SK-N-MC (cell line): ENCODE data around the gene BRD9.

Source experiments
- DNase-seq: peaks from one replicate; pipeline ENCODE4 v3.0.0-alpha.2; 2011; ENCODE audit warnings: low read depth, low spot score
- H3K27ac ChIP-seq: fragments of 200-600 bp; sonication (generic); 2 replicates; pipeline ENCODE4 v1.5.1; 2016; ENCODE audit warnings: mixed run types
- H3K36me3 ChIP-seq: fragments of 200-600 bp; sonication (generic); 2 replicates; pipeline ENCODE4 v1.6.1; 2017; ENCODE audit warnings: antibody characterized with exemption, low read length, mixed read lengths; ENCODE audit not compliant: insufficient read depth
- H3K4me3 ChIP-seq: fragments of 200-600 bp; sonication (generic); 2 replicates; pipeline ENCODE4 v1.5.1; 2016
- H3K9ac ChIP-seq: fragments of 200-600 bp; sonication (generic); 2 replicates; pipeline ENCODE4 v1.8.0; 2017; ENCODE audit warnings: mixed run types, mixed read lengths; ENCODE audit not compliant: insufficient read length
- H3K9me3 ChIP-seq: fragments of 200-600 bp; sonication (generic); 2 replicates; pipeline ENCODE4 v1.6.1; 2017; ENCODE audit warnings: low read depth, mild to moderate bottlenecking, antibody characterized with exemption, low read length, moderate library complexity, mixed read lengths
- EZH2 ChIP-seq: fragments of 200-600 bp; sonication (generic); IDR thresholded peaks from one replicate; pipeline ENCODE4 v1.6.1; 2017; ENCODE audit warnings: antibody characterized with exemption
- FOXP2 ChIP-seq: optimal IDR thresholded peaks from 2 replicates; pipeline ENCODE3; 2011; ENCODE audit warnings: mild to moderate bottlenecking, moderate library complexity; ENCODE audit not compliant: insufficient read depth; ENCODE audit errors: extremely low read length, control extremely low read depth
- POLR2AphosphoS5 ChIP-seq: IDR thresholded peaks from 2 replicates; pipeline ENCODE4 v1.6.1; 2012; ENCODE audit warnings: mild to moderate bottlenecking, low read depth, low read length, borderline replicate concordance

BRD9 gene

DNA sequence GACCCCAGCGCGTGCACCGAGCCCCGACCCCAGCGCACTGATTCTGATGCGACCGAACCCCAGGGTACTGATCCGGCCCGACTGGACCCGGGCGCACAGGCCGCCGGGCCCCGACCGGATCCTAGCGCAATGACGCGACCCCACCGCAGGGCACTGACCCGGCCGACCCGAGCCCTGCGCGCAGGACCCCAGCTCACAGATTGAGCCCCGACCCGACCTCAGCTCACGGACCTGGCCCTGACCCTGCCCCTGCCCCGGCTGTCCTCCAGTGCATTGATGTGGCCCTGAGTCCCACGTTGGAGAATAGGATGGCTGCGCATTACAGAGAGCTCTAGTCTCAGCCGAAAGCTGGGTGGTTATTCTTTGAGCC is 521 bp upstream of the BRD9 start:
- no peak for DNase-seq
- Histone ChIP-seq H3K4me3 (peak overlapping the region; percentile 81), H3K9ac (peak overlapping the region; percentile 88), H3K27ac (no peak overlapping the region), H3K36me3 (peaks cover 66% of the 10 kb centered on the region), H3K9me3 (no peaks in the 10 kb centered on the region)
- no peak for TF ChIP-seq EZH2
- TF ChIP-seq FOXP2, result no peak
- no peak for TF ChIP-seq POLR2AphosphoS5

DNA sequence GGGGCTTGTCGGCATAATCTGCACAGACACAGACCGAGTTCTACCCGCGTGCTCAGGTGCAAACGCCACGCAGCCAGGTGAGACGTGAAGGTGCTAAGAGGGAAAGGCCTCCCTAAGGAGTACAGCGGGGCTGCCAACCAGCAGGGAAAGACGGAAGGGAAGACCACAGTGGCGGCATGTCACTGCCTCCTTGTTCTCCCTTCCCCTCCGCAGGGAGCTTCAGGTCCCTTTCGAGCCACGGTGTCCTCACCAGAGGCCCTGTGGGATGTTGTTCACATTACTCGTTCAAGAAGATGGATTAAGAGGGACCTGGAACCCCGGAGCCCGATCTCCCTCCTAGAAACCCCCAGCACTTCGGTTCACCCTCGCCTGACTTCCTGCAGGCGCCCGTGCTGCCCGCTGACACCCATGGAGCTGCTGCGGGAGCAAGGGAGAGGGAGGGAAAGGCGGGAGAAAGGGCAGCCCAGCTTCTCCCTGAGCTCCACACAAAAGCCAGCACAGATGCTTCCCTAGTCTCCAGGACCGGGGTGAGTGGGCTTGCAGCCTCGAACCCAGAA is 686 bp downstream of the BRD9 start:
- DNase-seq, result no peak
- Histone ChIP-seq H3K36me3 (peaks cover 78% of the 10 kb centered on the region), H3K4me3 (peak overlapping the region; percentile 81), H3K9me3 (no peaks in the 10 kb centered on the region), H3K27ac (peak overlapping the region; percentile 68; the same call in 1 of the 2 replicates), H3K9ac (peak overlapping the region; percentile 88)
- TF ChIP-seq POLR2AphosphoS5, result no peak
- no peak for TF ChIP-seq EZH2
- TF ChIP-seq FOXP2, result no peak

DNA sequence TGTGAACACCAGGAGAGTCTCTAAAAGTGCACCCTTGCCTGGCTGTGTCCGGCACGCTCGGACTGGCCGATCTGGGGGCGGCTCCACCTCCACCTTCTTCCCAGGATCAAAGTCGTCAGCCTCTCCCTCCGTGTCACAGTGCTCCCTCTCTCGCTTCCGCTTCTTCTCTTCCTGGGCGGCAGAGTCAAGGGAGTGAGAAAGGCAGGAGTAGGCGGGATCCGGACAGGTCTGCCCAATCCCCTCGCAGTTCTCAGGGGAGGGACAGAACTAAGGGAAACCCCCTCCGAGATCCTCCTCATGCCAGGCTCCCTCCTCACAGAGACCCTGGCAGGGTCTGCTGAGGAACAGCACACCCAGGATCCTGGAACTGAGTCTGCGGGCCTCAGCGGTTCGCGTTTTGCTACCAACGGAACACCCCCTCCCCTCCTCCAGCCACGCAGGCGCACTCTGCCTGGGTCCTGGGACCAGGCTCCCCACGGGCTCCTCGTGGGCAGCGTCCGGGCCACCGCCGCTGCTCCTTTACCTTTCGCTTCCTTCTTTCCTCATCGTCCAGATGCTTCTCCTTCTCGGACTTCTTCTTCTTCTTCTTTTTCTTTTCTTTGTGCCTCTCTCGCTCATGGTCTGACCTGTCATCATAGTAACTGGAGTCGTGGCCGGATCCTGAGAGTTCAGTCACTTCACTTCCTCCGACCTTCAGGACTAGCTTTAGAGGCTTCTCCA is 1.3 kb downstream of the BRD9 start:
- H3K9me3 ChIP-seq, result no peaks in the 10 kb centered on the region
- TF ChIP-seq EZH2 (no peak), FOXP2 (no peak), POLR2AphosphoS5 (no peak)
- H3K27ac ChIP-seq, result no peak overlapping the region
- H3K36me3 ChIP-seq, result peaks cover 79% of the 10 kb centered on the region
- no peak for DNase-seq
- H3K4me3 ChIP-seq, result peak overlapping the region; percentile 81
- peak overlapping the region; percentile 88 for H3K9ac ChIP-seq

DNA sequence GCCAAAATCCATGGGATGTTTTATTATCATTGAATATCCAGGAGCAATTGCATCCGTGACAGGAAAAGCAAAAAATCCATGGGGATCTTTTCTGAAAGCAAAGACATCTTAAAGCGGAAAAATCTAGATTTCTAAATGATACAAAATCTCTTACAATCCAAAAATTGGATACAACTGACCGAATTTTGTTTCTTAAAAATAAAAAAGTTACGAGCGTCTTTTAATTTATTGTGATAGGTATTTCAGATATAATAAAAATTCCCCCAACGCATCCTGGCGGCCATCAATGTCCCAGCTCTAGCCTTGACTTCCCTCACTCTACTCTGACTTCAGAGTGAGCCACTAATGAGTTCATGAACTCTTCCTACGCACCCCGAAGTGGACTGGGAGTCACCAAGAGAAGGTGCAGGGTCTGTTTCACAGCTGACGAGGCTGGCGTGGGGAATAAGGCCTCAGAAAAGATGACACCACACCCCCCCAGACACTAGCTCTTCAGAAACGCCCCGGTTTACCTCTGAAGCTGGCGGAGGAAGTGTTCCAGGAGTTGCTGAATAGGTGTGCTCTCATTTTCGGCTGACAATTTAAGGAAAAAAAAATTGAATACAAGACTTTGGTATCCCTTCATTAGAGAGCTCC is 3.4 kb downstream of the BRD9 start:
- Histone ChIP-seq H3K9ac (peak overlapping the region; percentile 1), H3K36me3 (peaks cover 79% of the 10 kb centered on the region), H3K27ac (no peak overlapping the region), H3K9me3 (no peaks in the 10 kb centered on the region), H3K4me3 (no peak overlapping the region)
- DNase-seq, result no peak
- TF ChIP-seq POLR2AphosphoS5 (no peak), FOXP2 (no peak), EZH2 (no peak)

DNA sequence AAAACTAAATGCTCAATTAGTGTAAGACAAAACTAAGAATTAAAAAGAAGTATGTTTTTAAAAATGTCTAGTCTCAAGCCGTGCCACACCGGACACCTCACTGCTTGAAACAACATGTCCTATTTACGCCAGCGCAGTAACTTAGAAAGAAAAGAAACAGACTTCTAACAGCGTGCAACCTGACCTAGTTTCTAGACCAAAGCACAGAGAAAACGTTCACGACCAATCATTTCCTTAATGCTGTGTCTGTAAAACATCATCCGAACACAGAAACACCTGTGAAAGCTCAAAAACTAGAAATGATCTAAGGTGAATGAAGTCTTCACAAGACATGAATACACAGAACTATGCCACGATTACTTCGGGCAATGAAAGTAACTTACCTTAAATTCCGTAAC is 4.0 kb downstream of the BRD9 start:
- TF ChIP-seq POLR2AphosphoS5 (no peak), EZH2 (no peak), FOXP2 (no peak)
- no peak for DNase-seq
- Histone ChIP-seq H3K9me3 (no peaks in the 10 kb centered on the region), H3K36me3 (peaks cover 81% of the 10 kb centered on the region), H3K27ac (no peak overlapping the region), H3K4me3 (no peak overlapping the region), H3K9ac (peak overlapping the region; percentile 1)

DNA sequence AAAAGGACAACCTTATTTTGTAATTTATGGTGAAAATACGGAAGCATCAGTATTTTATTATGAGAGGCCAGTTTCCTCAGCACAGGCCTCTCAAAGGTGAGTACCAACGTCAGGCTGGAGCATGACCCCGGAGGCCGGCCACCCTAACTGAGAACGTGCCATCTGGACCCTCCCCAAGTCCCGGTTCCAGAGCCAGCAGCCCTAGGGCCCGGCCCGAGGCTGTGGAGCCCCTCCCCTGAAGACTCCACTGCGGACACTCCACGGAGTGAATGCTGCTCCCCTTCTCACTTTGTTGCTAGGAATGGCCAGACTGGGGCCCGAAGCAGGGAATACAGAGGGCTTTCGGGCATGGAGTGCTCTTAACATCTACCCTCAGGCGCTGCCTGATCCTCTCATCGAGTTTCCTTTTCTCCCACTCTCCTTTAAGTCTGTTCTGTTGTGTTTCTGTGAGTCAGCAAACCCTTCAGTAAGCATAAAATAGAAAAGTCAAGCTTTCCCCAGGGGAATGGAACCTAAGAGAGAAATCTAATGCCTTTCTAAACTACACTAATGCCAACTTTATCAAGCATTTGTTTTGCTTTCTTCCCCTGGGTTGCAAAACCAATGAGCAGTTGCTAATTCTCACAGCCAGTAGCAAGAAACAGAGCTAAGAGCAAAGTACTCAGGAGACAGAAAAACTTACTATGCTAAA is 4.5 kb downstream of the BRD9 start:
- Histone ChIP-seq H3K27ac (no peak overlapping the region), H3K9me3 (no peaks in the 10 kb centered on the region), H3K4me3 (no peak overlapping the region), H3K36me3 (peaks cover 87% of the 10 kb centered on the region), H3K9ac (peak overlapping the region; percentile 1)
- TF ChIP-seq FOXP2 (no peak), POLR2AphosphoS5 (no peak), EZH2 (no peak)
- DNase-seq, result no peak

DNA sequence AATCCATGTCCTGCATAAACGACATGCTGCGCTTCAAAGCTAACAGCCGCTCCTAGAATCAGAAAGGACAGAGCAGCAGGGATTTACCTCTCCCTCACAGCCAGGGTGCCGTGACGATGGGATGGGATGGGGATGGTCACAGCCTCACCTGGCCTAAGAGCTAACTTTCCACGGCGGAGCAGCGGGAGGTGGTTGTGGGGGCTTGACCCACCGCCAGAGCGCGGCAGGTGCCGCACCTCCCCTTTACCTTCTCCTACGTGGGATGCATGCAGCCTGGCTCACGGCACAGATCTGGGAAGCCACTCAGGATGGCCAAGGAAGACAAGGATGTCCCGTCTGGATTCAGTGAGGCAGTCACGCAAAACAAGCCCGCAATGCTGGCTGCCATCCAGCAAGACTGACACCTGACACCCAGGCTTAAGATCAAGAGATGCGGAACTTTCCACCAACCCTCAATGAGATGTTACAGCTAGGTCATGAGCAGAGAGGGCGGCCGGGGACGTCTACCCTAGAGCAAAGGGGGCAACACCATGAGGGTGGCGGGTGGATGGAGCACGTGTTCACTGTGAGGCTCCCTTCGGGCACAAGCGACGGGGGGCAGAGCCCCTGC is 5.8 kb downstream of the BRD9 start:
- H3K9ac ChIP-seq, result no peak overlapping the region
- no peak for DNase-seq
- H3K4me3 ChIP-seq, result no peak overlapping the region
- no peaks in the 10 kb centered on the region for H3K9me3 ChIP-seq
- TF ChIP-seq POLR2AphosphoS5, result no peak
- TF ChIP-seq FOXP2, result no peak
- H3K27ac ChIP-seq, result no peak overlapping the region
- H3K36me3 ChIP-seq, result peaks cover 99% of the 10 kb centered on the region

DNA sequence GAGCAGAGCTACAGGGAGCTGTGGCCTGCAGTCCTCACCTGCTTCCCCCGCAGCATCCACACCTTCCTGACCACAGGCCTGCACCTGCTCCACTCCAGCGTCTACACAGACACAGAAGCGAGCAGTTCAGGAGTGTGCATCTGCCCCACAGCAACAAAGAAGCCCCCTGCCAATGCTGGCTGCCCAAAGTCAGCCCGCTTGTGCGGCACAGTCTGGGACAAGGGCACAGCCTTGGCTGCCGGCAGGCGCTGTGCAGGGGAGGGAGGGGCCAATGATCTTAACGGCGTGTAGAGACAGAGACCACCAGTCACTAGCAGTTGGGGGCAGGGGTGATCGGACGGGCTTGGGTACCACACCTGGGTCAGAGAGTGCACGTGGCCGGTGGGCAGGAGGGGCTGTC is 6.6 kb downstream of the BRD9 start:
- Histone ChIP-seq H3K4me3 (no peak overlapping the region), H3K36me3 (peaks cover 100% of the 10 kb centered on the region), H3K9me3 (no peaks in the 10 kb centered on the region), H3K9ac (no peak overlapping the region), H3K27ac (no peak overlapping the region)
- DNase-seq, result no peak
- TF ChIP-seq FOXP2 (no peak), POLR2AphosphoS5 (no peak), EZH2 (no peak)
